GM19438 (cell line): ENCODE results near the gene AVPI1.
A peak's percentile ranks its signal among the peaks of the same experiment; 100 is the strongest.

Experiments used
- ATAC-seq: cut with Tn5 transposase; IDR thresholded peaks from one replicate; pipeline ENCODE4 v1.9.1; 2021; ENCODE audit warnings: low read depth; ENCODE audit not compliant: unreplicated experiment

The AVPI1 gene, protein sequence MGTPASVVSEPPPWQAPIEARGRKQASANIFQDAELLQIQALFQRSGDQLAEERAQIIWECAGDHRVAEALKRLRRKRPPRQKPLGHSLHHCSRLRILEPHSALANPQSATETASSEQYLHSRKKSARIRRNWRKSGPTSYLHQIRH

GRCh38 chr10:97686962-97687784 lies at the start of gene AVPI1:
TSS of gene AVPI1 (minus strand) at chr10:97687241. CDS start at chr10:97679905, 7,336 bp downstream.
- ATAC-seq, result peak; percentile 90

DNA sequence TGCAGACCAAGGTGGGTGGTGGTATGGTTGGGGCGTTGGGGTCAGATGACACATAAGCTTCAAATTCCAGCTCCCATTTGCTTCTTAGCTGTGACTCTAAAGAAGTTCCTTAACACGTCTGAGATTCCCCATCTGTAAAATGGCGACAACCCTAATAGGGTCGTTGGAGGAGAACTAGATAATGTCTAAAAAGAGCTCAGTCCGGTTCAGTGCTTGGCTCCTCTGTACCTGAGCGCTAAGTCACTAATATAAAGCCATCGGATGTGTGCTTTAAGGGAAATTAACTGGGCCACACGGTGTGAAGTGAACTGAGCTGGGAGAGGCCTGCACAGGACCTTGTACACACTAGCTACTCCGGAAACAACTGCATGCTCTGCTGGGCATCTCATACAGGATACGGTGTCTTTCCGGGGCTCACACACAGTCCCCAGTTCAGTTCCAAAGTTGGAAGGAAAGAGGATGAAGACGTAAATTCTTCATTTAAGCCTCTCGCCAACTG lies 49.4 kb upstream of the AVPI1 start:
- ATAC-seq, result peak; percentile 58

DNA sequence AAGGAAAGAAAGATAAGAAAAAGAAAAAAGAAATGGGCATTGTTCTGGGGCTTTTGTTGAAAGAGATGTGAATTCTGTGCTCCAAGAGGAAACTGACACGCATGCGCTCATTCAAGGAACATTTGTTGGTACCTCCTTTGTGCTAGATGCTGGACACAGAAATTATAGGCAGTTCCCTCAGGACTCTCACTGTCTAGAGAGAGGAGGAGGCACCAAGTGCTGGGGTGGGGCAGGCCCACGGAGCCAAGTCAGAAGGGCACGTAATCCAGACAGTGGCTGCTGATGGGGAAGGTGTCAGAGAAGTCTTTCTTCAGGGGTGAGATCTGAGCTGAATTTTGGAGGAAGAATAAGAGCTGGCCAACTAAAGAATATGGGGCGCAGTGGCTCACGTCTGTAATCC lies 47.0 kb upstream of the AVPI1 start:
- no peak for ATAC-seq

- ATAC-seq, result no peak
Observed at GRCh38 chr10:97733256-97733655, 46.2 kb upstream of the AVPI1 start.

DNA sequence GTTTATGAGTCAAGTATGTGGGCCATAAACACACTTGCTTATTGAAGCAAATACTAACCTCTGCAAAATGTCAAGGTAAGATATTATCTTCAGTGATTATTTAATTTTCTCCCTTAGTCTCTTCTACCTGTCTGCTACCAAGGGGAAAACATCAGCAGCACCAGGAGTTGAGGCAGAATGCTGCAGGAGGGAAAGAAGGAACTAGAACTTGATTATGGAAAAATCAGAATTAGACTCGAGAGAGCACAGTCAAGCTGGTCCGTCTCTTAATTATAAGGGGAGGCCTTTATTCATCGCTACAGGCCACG lies 45.0 kb upstream of the AVPI1 start:
- no peak for ATAC-seq

- ATAC-seq, result no peak
Observed at GRCh38 chr10:97731346-97732051, 44.5 kb upstream of the AVPI1 start.

GRCh38 chr10:97729014-97729413 lies 42.0 kb upstream of the AVPI1 start:
- no peak for ATAC-seq

DNA sequence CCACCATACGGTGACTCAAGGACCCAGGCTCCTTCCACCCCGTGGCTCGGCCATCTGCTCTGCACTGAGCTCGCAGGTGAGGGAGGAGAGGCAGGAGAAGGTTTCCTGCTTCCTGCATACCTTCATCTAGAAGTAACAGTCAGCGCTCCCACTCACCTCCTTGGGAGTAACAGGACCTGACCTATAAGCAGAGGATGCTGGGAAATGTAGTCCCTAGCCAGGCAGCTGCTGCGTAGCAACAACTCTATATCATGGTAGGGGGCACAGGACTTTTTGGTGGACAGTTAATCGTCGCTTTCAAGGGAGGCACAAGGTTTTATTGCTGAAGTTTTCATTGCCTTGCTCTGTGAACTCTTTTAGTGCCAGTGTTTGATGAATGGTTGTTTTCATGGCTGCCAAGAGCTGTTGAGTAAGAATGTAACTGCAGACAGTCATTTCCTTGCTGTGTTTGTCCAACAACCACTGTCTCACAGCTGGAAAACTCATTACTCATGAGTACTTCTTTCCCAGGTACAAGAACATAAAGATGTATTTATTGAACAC lies 39.7 kb upstream of the AVPI1 start:
- ATAC-seq, result no peak

DNA sequence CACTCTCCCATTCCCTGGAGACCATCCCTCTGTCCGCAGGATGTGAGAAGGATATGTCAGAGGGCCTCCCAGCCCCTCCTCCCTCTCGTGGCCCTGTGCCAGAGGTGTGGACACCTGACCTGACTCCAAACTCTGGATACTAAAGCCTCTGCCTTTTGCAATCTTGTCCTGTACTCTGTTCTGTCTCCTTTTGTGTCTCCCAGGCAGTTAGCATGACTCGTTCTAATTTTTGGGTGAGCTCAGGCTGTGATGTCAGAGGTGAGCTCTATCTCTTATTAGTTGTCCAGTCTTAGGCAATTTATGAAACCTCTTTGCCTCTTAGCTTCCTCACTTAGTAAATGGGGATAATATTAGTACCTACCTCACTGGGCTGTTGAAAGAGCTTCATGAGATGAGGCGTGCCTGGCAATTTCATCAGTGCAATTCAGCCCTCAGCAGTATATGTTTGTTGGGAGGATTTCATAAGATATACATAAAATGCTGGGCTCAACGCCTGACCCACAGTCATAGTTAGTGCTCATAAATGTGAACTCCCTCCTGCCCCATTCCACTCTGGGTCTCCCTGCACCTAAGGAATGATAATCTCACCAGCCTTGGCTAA lies 37.4 kb upstream of the AVPI1 start:
- no peak for ATAC-seq

GRCh38 chr10:97723001-97723400 lies 36.0 kb upstream of the AVPI1 start:
- no peak for ATAC-seq

DNA sequence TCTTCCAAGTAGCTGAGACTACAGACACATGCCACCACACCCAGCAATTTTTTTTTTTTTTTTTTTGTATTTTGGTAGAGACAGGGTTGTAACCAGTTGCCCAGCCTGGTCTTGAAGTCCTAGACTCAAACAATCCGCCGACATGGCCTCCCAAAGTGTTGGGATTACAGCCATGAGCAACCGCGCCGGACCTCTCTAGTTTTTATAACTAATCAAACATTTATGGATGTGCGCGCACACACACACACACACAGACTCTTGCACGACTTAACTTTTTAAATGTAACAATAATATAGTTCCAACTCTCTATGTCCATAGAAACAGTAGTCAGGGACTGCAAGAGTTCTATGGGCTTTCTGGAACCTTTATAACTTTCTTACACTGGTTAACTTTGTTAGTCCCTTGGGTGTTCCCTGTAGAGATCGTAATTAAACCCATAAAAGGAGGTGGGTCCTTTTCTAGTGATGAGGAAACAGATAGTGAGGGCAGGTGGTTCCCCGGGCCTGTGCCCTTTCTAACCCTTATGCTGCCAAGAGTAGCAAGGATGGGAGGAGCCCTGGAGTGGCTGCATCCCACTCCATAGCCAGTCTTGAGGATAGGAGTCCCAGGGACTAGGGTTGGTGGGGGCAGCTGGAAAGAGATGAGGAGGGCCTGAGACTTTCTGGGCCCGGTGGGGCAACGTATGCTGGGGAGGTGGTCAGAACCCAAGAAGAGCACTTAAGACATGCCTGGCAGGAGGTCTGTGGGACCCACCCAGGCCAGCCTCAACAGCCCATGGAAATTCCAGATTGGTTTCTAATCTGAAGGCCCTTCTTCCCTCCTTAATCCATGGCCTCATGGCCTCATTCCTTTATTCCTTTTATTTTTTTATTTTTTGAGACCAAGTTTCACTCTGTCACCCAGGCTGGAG lies 35.1 kb upstream of the AVPI1 start:
- ATAC-seq, result no peak

GRCh38 chr10:97719602-97720001 lies 32.6 kb upstream of the AVPI1 start:
- no peak for ATAC-seq

DNA sequence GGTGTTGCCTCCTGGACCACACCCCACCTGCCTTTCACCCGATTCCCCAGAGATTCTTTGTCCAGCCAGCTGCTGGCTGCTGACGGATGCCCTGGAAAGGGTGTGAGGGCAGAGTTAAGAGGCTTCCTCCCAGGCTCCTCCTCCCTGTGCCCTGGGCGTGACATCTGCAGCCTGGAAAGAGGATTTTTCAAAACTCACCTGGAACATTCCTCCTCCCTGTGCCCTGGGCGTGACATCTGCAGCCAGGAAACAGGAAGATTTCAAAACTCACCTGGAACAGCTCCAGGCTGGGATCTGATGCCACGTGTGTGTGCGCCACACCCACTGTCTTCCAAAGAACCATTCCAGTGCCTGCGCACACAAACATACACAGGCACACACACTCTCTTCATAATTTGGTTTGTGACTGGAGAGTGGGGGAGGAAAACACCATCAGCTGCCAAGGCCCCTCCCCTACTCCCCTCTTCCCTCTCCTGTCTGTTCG lies 31.7 kb upstream of the AVPI1 start:
- no peak for ATAC-seq

GRCh38 chr10:97718178-97718577 lies 31.1 kb upstream of the AVPI1 start:
- ATAC-seq, result no peak

DNA sequence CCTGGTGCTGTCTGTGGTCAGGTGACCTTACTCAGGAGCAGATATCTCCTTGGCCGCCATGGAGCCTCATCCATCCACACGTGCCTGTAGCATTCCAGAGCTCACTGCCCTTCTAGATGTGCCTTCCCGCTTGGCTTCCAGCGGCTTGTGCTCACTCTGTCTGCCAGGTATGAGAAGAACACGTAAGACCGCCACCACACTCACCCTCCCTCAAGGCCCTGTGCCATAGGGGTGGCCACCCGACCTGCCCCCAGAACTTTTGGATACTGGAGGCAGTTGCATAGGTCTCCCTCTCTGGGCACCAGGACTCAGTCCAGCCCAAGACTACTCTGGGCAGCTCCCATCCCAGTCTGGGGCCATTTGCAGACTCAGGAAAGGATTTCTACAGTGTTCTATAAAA lies 30.6 kb upstream of the AVPI1 start:
- no peak for ATAC-seq

- no peak for ATAC-seq
Observed at GRCh38 chr10:97715259-97715874, 28.3 kb upstream of the AVPI1 start.

GRCh38 chr10:97714401-97715258 lies 27.6 kb upstream of the AVPI1 start:
- peak; percentile 50 for ATAC-seq

DNA sequence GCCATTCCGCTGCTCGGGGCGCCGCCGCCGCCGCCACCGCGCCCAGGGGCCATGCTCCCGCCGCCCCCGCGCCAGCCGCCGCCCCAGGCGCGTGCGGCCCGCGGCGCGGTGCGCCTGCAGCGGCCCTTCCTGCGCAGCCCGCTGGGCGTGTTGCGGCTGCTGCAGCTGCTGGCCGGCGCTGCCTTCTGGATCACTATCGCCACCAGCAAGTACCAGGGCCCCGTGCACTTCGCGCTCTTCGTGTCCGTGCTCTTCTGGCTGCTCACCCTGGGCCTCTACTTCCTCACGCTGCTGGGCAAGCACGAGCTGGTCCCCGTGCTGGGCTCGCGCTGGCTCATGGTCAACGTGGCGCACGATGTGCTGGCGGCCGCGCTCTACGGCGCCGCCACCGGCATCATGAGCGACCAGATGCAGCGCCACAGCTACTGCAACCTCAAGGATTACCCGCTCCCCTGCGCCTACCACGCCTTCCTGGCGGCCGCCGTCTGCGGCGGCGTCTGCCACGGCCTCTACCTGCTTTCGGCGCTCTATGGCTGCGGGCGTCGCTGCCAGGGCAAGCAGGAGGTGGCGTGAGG lies 26.9 kb upstream of the AVPI1 start:
- ATAC-seq, result peak; percentile 79
